ENCODE measurements around the gene PTMA. TPM values are rescaled to one million over a fixed set of nuclear protein-coding genes. Genes with fewer than 3 reads are reported as not detected.
"Not testable (repeated sequence)": the region's sequence is repeated elsewhere in the genome, so short reads cannot be mapped to it uniquely, and the experiment has no call there.

Gene PTMA
- total RNA-seq (2012; rRNA removed), result 761 and 825 TPM in 2 replicates

- Histone ChIP-seq H3K4me2 (ENCODE audit: low read length) (peak within 1 kb of the TSS; percentile 94), H3K27me3 (ENCODE audit: control insufficient read depth, insufficient read depth, low read length) (no peaks in the 10 kb centered on the region), H3K9me3 (replicated peaks; ENCODE audit: low read length) (no peaks in the 10 kb centered on the region), H3K9ac (ENCODE audit: low read depth, low read length) (peak within 1 kb of the TSS; percentile 98), H3K36me3 (ENCODE audit: insufficient read depth, low read length) (peaks cover 19% of the 10 kb centered on the region), H3K4me3 (ENCODE audit: low read length) (peak within 1 kb of the TSS; percentile 87), H3K4me1 (ENCODE audit: control insufficient read depth, insufficient read depth, low read length) (peaks cover 29% of the 10 kb centered on the region)
These were observed at the start of gene PTMA for GRCh38 chr2:231707927-231708772. PTMA (plus strand) TSS chr2:231708525; CDS start chr2:231708707, 182 bp downstream.

GRCh38 chr2:231660073-231660472, 48.3 kb upstream of the PTMA start:
- H3K4me3 ChIP-seq (ENCODE audit: low read length); H3K9me3 ChIP-seq (replicated peaks; ENCODE audit: low read length); H3K36me3 ChIP-seq (ENCODE audit: insufficient read depth, low read length); H3K27me3 ChIP-seq (ENCODE audit: control insufficient read depth, insufficient read depth, low read length); H3K9ac ChIP-seq (ENCODE audit: low read depth, low read length); H3K4me2 ChIP-seq (ENCODE audit: low read length): not testable (repeated sequence)
- peaks cover 10% of the 10 kb centered on the region for H3K4me1 ChIP-seq (ENCODE audit: control insufficient read depth, insufficient read depth, low read length)

- H3K4me3 ChIP-seq (ENCODE audit: low read length), result no peak overlapping the region
- no peak overlapping the region for H3K9ac ChIP-seq (ENCODE audit: low read depth, low read length)
- H3K9me3 ChIP-seq (replicated peaks; ENCODE audit: low read length), result no peaks in the 10 kb centered on the region
- H3K4me2 ChIP-seq (ENCODE audit: low read length), result no peak overlapping the region
- H3K27me3 ChIP-seq (ENCODE audit: control insufficient read depth, insufficient read depth, low read length), result no peaks in the 10 kb centered on the region
- no peaks in the 10 kb centered on the region for H3K36me3 ChIP-seq (ENCODE audit: insufficient read depth, low read length)
- peaks cover 16% of the 10 kb centered on the region for H3K4me1 ChIP-seq (ENCODE audit: control insufficient read depth, insufficient read depth, low read length)
These were observed 47.5 kb upstream of the PTMA start for GRCh38 chr2:231660860-231661259.

- H3K9ac ChIP-seq (ENCODE audit: low read depth, low read length), result peak overlapping the region; percentile 86
- peak overlapping the region; percentile 67 for H3K4me3 ChIP-seq (ENCODE audit: low read length)
These were observed 46.8 kb upstream of the PTMA start for GRCh38 chr2:231661422-231662027.

GRCh38 chr2:231662028-231662810, 46.1 kb upstream of the PTMA start:
- Histone ChIP-seq H3K9me3 (replicated peaks; ENCODE audit: low read length) (no peaks in the 10 kb centered on the region), H3K9ac (ENCODE audit: low read depth, low read length) (peak overlapping the region; percentile 86), H3K4me1 (ENCODE audit: control insufficient read depth, insufficient read depth, low read length) (peaks cover 29% of the 10 kb centered on the region), H3K4me3 (ENCODE audit: low read length) (peak overlapping the region; percentile 67), H3K27me3 (ENCODE audit: control insufficient read depth, insufficient read depth, low read length) (no peaks in the 10 kb centered on the region), H3K36me3 (ENCODE audit: insufficient read depth, low read length) (no peaks in the 10 kb centered on the region), H3K4me2 (ENCODE audit: low read length) (peak overlapping the region; percentile 83)

More at GRCh38 chr2:231661422-231662027, 46.8 kb upstream of the PTMA start:
- Histone ChIP-seq H3K4me1 (ENCODE audit: control insufficient read depth, insufficient read depth, low read length) (peaks cover 22% of the 10 kb centered on the region), H3K27me3 (ENCODE audit: control insufficient read depth, insufficient read depth, low read length) (no peaks in the 10 kb centered on the region), H3K9me3 (replicated peaks; ENCODE audit: low read length) (no peaks in the 10 kb centered on the region), H3K36me3 (ENCODE audit: insufficient read depth, low read length) (no peaks in the 10 kb centered on the region), H3K4me2 (ENCODE audit: low read length) (peak overlapping the region; percentile 83)

- peak overlapping the region; percentile 67 for H3K4me3 ChIP-seq (ENCODE audit: low read length)
- H3K9ac ChIP-seq (ENCODE audit: low read depth, low read length), result peak overlapping the region; percentile 40
- H3K9me3 ChIP-seq (replicated peaks; ENCODE audit: low read length), result no peaks in the 10 kb centered on the region
- H3K27me3 ChIP-seq (ENCODE audit: control insufficient read depth, insufficient read depth, low read length), result no peaks in the 10 kb centered on the region
- peaks cover 33% of the 10 kb centered on the region for H3K4me1 ChIP-seq (ENCODE audit: control insufficient read depth, insufficient read depth, low read length)
- no peaks in the 10 kb centered on the region for H3K36me3 ChIP-seq (ENCODE audit: insufficient read depth, low read length)
- H3K4me2 ChIP-seq (ENCODE audit: low read length), result peak overlapping the region; percentile 82
These were observed 45.4 kb upstream of the PTMA start for GRCh38 chr2:231662811-231663457.

GRCh38 chr2:231663458-231664212, 44.7 kb upstream of the PTMA start:
- Histone ChIP-seq H3K27me3 (ENCODE audit: control insufficient read depth, insufficient read depth, low read length) (no peaks in the 10 kb centered on the region), H3K4me2 (ENCODE audit: low read length) (no peak overlapping the region), H3K9ac (ENCODE audit: low read depth, low read length) (no peak overlapping the region), H3K4me3 (ENCODE audit: low read length) (no peak overlapping the region), H3K36me3 (ENCODE audit: insufficient read depth, low read length) (no peaks in the 10 kb centered on the region), H3K9me3 (replicated peaks; ENCODE audit: low read length) (no peaks in the 10 kb centered on the region), H3K4me1 (ENCODE audit: control insufficient read depth, insufficient read depth, low read length) (peaks cover 33% of the 10 kb centered on the region)

GRCh38 chr2:231664727-231665126, 43.6 kb upstream of the PTMA start:
- peaks cover 33% of the 10 kb centered on the region for H3K4me1 ChIP-seq (ENCODE audit: control insufficient read depth, insufficient read depth, low read length)
- H3K9ac ChIP-seq (ENCODE audit: low read depth, low read length), result no peak overlapping the region
- H3K27me3 ChIP-seq (ENCODE audit: control insufficient read depth, insufficient read depth, low read length), result no peaks in the 10 kb centered on the region
- no peaks in the 10 kb centered on the region for H3K9me3 ChIP-seq (replicated peaks; ENCODE audit: low read length)
- H3K36me3 ChIP-seq (ENCODE audit: insufficient read depth, low read length), result no peaks in the 10 kb centered on the region
- no peak overlapping the region for H3K4me2 ChIP-seq (ENCODE audit: low read length)
- H3K4me3 ChIP-seq (ENCODE audit: low read length), result no peak overlapping the region

- Histone ChIP-seq H3K4me1 (ENCODE audit: control insufficient read depth, insufficient read depth, low read length) (peaks cover 33% of the 10 kb centered on the region), H3K9ac (ENCODE audit: low read depth, low read length) (peak overlapping the region; percentile 99), H3K9me3 (replicated peaks; ENCODE audit: low read length) (no peaks in the 10 kb centered on the region), H3K4me3 (ENCODE audit: low read length) (peak overlapping the region; percentile 75), H3K36me3 (ENCODE audit: insufficient read depth, low read length) (no peaks in the 10 kb centered on the region), H3K27me3 (ENCODE audit: control insufficient read depth, insufficient read depth, low read length) (no peaks in the 10 kb centered on the region), H3K4me2 (ENCODE audit: low read length) (peak overlapping the region; percentile 98)
These were observed 42.8 kb upstream of the PTMA start for GRCh38 chr2:231665245-231666170.
